Omental fat pad (tissue), 4 donors: ENCODE data around the gene UNC93B1. TPM values are rescaled to one million over a fixed set of nuclear protein-coding genes. Genes with fewer than 3 reads are reported as not detected.

Experiments
- ATAC-seq: fragments of 150-250 bp; one replicate; pipeline ENCODE4 v1.9.1; 2016; ENCODE audit warnings: mild to moderate bottlenecking, moderate library complexity; ENCODE audit not compliant: low FRiP score
- DNase-seq: peaks from one replicate; pipeline ENCODE4 v3.0.0-alpha.2; 2019; ENCODE audit warnings: low spot score
- total RNA-seq, 4 donors: library from RNA; depleted of rRNA; stranded (reverse); fragments of >200 nt; gene quantifications; one replicate each; pipeline ENCODE4 v1.1.0, GENCODE V29; 2016
- TF ChIP-seq, protein P1 (sequence below), 3 donors: fragments of 450-650 bp; IDR thresholded peaks; one replicate each; pipeline ENCODE4 v1.5.1; 2016 to 2017; ENCODE audit warnings: antibody characterized with exemption in 3 of 3, mild to moderate bottlenecking in 3 of 3, moderate library complexity in 2 of 3

UNC93B1 gene
- total RNA-seq, 4 donors from 2014 or later = 33.5 to 63.8 (median 51.4) TPM

DNA sequence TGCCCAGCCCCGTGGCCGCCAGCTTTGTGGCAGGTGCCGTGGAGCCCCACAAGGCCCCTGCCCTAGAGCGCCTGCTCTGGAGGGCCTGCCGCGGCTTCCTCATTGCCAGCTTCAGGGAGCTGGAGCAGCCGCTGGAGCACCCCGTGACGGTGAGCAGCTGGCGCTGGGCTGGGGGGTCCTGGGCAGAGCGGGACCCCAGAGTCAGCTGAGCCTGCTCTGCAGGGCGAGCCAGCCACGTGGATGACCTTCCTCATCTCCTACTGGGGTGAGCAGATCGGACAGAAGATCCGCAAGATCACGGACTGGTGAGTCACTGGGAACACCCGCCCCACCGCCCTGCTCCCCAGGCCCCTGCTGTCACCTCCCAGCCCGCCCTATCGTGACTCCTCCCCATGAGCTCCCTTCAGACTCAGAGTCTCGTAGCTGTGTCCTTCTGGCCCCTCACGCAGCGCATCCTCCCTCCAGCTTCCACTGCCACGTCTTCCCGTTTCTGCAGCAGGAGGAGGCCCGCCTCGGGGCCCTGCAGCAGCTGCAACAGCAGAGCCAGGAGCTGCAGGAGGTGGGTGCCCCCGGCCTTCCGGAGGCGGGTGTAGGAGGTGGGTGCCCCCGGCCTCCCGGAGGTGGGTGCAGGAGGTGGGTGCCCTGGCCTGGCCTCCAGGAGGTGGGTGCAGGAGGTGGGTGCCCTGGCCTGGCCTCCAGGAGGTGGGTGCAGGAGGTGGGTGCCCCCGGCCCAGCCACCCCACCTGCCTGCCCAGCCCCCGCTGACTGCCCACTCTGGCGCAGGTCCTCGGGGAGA is 39.6 kb upstream of the UNC93B1 start:
- TF ChIP-seq, protein P1, sequence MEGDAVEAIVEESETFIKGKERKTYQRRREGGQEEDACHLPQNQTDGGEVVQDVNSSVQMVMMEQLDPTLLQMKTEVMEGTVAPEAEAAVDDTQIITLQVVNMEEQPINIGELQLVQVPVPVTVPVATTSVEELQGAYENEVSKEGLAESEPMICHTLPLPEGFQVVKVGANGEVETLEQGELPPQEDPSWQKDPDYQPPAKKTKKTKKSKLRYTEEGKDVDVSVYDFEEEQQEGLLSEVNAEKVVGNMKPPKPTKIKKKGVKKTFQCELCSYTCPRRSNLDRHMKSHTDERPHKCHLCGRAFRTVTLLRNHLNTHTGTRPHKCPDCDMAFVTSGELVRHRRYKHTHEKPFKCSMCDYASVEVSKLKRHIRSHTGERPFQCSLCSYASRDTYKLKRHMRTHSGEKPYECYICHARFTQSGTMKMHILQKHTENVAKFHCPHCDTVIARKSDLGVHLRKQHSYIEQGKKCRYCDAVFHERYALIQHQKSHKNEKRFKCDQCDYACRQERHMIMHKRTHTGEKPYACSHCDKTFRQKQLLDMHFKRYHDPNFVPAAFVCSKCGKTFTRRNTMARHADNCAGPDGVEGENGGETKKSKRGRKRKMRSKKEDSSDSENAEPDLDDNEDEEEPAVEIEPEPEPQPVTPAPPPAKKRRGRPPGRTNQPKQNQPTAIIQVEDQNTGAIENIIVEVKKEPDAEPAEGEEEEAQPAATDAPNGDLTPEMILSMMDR (IDR thresholded peaks at IDR 0.05) = no peak
- DNase-seq (no peak), ATAC-seq (no peak)

DNA sequence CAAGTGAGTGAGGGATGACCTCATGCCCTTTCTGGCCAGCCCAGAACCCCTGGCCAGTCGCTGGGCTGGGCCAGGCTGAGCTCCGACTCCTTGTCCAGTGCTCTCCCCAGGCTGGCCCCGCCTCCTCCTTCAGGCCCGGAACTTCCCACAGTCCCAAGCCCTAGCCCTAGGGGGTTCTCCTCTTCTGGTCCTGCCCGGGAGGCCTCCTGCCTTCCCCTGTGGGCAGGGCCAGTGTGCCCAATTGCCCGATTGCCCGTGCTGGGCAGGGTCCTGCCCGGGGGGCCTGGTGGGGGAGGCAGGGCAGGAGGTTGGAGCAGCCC is 39.1 kb upstream of the UNC93B1 start:
- ATAC-seq (no peak), DNase-seq (no peak)
- TF ChIP-seq, protein P1 (IDR thresholded peaks at IDR 0.05) = no peak

DNA sequence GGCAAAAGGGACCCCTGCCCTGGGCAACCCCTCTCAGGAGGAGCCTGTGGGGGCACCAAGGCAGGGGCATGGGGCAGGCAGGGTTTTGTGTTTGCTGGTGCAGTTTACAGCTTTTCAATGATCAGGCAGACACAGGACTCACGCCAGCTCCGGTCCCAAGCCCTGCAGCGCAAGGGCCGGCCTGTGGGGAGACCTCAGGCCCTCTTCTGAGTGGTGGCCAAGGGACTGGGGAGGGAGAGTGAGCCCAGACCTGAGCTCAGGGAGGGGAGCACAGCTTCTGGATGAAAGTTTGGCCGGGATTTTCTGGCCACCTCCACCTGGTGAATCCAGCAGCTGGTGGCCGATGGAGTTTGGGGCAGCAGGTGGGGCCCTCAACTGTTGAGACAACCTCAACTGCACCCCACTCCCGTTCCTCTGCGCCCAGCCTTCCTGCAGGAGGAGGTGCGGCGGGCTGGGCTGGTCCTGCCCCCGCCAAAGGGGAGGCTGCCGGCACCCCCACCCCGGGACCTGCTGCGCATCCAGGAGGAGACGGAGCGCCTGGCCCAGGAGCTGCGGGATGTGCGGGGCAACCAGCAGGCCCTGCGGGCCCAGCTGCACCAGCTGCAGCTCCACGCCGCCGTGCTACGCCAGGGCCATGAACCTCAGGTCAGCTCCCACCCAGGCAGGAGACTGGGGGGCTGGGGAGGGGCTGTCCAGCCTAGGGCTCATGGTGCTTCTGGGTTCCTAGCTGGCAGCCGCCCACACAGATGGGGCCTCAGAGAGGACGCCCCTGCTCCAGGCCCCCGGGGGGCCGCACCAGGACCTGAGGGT is 38.5 kb upstream of the UNC93B1 start:
- DNase-seq = no peak
- ATAC-seq = no peak
- TF ChIP-seq, protein P1 (IDR thresholded peaks at IDR 0.05) = no peak

DNA sequence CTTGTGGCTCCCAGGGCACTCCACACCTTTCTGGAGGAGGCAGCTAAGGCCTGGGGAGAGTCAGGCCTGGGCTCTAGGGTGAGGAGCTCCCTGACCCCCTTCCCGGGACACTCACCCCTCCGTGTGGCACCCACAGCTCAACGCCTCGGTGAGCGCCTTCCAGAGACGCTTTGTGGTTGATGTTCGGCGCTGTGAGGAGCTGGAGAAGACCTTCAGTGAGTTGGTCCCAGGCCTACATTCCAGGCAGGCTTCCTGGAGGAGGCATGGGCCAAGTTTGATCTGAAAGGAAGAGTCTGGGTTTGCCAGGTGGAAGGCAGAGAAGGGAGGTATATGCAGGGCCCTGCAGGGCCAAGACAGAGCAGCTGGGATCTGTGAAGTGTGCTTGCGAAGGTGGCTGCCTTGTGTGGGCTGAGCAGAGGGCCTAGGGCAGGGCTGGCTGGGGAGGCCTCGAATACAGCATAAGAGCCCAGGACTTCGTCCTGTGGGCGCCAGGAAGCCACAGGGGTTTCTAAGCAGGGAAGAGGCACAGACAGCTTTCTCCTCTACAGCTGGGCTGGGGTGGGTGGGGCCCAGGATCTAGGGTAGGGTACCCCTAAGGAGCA is 37.8 kb upstream of the UNC93B1 start:
- DNase-seq = no peak
- TF ChIP-seq, protein P1 (IDR thresholded peaks at IDR 0.05) = no peak
- ATAC-seq = no peak

DNA sequence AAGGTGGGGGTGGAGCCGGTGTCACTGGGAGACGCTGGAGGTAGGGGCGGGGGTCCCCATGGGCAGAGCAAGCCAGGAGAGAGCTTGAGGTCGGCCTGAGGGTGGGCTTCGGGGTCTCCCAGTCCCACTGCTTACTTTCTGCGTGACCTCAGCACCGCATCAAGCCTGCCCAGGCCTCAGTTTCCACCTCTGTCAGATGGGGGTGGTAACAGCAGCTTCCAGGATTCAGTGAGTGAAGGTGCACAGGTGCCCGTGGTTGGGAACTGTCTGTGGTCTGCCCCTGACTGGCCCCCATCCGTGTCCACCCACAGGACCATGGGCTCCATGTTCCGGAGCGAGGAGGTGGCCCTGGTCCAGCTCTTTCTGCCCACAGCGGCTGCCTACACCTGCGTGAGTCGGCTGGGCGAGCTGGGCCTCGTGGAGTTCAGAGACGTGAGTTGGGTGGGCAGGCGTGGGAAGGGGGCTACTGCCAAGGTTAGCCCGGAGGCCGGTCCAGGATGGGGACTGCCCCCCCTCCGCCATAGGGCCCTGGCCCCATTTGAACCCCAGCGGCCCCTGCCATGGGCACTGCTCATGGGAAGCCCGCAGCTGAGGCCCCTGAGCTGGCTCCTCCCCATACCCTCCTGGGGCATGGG is 37.2 kb upstream of the UNC93B1 start:
- ATAC-seq = no peak
- no peak for DNase-seq

More for the DNA sequence above, 37.2 kb upstream of the UNC93B1 start:
- TF ChIP-seq, protein P1 (IDR thresholded peaks at IDR 0.05) = no peak
